Prostate gland (tissue), 2 donors: ENCODE measurements around the gene PCDHGA7. TPM values are rescaled to one million over a fixed set of nuclear protein-coding genes. Genes with fewer than 3 reads are reported as not detected.
"Not testable (repeated sequence)": the region's sequence is repeated elsewhere in the genome, so short reads cannot be mapped to it uniquely, and the experiment has no call there.

Experiments used
- DNase-seq: peaks from one replicate; pipeline ENCODE4 v3.0.0-alpha.2; 2019; ENCODE audit warnings: low spot score
- H3K27ac ChIP-seq, 2 donors: fragments of 200-600 bp; sonication (generic); 2 replicates each; pipeline ENCODE4 v1.5.1; 2017 to 2019
- H3K27me3 ChIP-seq: fragments of 200-600 bp; sonication (generic); replicated peaks from 2 replicates; pipeline ENCODE4 v1.5.1; 2019; ENCODE audit not compliant: insufficient read depth
- H3K36me3 ChIP-seq, 2 donors: fragments of 200-600 bp; sonication (generic); 1 replicate in 1 of 2; 2 replicates in 1 of 2; pipeline versions ENCODE4 v1.5.1 to v1.8.1; 2017 to 2019
- H3K4me1 ChIP-seq: fragments of 200-600 bp; sonication (generic); replicated peaks from 2 replicates; pipeline ENCODE4 v1.5.1; 2019
- H3K4me3 ChIP-seq, 2 donors: fragments of 200-600 bp; sonication (generic); 2 replicates each; pipeline ENCODE4 v1.5.1; 2017 to 2019
- H3K9me3 ChIP-seq: fragments of 200-600 bp; sonication (generic); 2 replicates; pipeline ENCODE4 v1.5.1; 2017
- POLR2A ChIP-seq: fragments of 450-650 bp; IDR thresholded peaks from one replicate; pipeline ENCODE4 v1.6.1; 2016; ENCODE audit warnings: antibody characterized with exemption, mild to moderate bottlenecking
- POLR2AphosphoS5 ChIP-seq: sonication (generic); formaldehyde crosslinking; IDR thresholded peaks from one replicate; pipeline ENCODE4 v1.6.1; 2017; ENCODE audit warnings: antibody characterized with exemption
- WGBS: methylation state at CpG from one replicate; pipeline ENCODE4 v1.1.5; 2018; 5-methylcytosine and 5-hydroxymethylcytosine counted together
- intact Hi-C: fragments of 100-400 bp; cut with DNase I; formaldehyde crosslinking; loops from one replicate; pipeline ENCODE4 v1.14.2; 2022
- total RNA-seq, 2 donors: library from RNA; depleted of rRNA; stranded (reverse); fragments of >200 nt; gene quantifications; one replicate each; pipeline ENCODE4 v1.1.0, GENCODE V29; 2016
- TF ChIP-seq, protein P1 (sequence below), 4 experiments: fragments of 200-600 bp in 2 of 4; fragments of 450-650 bp in 2 of 4; sonication (generic) in 2 of 4; IDR thresholded peaks; 1 replicate in 3 of 4; 2 replicates in 1 of 4; pipeline ENCODE4 v1.5.1; 2016 to 2019; ENCODE audit warnings: antibody characterized with exemption in 4 of 4, mild to moderate bottlenecking in 2 of 4, moderate library complexity in 2 of 4

Gene PCDHGA7
- total RNA-seq, 2 donors from 2014 or later = 4.1 to 8.2 TPM

- H3K36me3 ChIP-seq = no peaks in the 10 kb centered on the region
- DNase-seq = no peak
- TF ChIP-seq, protein P1, sequence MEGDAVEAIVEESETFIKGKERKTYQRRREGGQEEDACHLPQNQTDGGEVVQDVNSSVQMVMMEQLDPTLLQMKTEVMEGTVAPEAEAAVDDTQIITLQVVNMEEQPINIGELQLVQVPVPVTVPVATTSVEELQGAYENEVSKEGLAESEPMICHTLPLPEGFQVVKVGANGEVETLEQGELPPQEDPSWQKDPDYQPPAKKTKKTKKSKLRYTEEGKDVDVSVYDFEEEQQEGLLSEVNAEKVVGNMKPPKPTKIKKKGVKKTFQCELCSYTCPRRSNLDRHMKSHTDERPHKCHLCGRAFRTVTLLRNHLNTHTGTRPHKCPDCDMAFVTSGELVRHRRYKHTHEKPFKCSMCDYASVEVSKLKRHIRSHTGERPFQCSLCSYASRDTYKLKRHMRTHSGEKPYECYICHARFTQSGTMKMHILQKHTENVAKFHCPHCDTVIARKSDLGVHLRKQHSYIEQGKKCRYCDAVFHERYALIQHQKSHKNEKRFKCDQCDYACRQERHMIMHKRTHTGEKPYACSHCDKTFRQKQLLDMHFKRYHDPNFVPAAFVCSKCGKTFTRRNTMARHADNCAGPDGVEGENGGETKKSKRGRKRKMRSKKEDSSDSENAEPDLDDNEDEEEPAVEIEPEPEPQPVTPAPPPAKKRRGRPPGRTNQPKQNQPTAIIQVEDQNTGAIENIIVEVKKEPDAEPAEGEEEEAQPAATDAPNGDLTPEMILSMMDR (IDR thresholded peaks at IDR 0.05) = no peak
- no peak for TF ChIP-seq POLR2A
- no peak for TF ChIP-seq POLR2AphosphoS5
- H3K4me1 ChIP-seq = no peaks in the 10 kb centered on the region
- H3K4me3 ChIP-seq = no peak overlapping the region
- H3K9me3 ChIP-seq = no peaks in the 10 kb centered on the region
- no peak overlapping the region for H3K27ac ChIP-seq
- intact Hi-C loops = no loop called here
- H3K27me3 ChIP-seq = no peaks in the 10 kb centered on the region
- 24% methylated on average over 31 of the region's 31 CpGs for WGBS
These were observed 38.5 kb upstream of the PCDHGA7 start for GRCh38 chr5:141343953-141344463.

- H3K4me3 ChIP-seq = no peak overlapping the region
- H3K4me1 ChIP-seq = no peaks in the 10 kb centered on the region
- H3K36me3 ChIP-seq = no peaks in the 10 kb centered on the region
- peaks cover 3% of the 10 kb centered on the region for H3K27me3 ChIP-seq
- DNase-seq = no peak
- H3K27ac ChIP-seq = no peak overlapping the region
- TF ChIP-seq, protein P1 (IDR thresholded peaks at IDR 0.05) = no peak
- TF ChIP-seq POLR2AphosphoS5 = no peak
- no peak for TF ChIP-seq POLR2A
- H3K9me3 ChIP-seq = no peaks in the 10 kb centered on the region
- WGBS = 25% methylated on average over 20 of the region's 20 CpGs
- intact Hi-C loops = no loop called here
These were observed 37.2 kb upstream of the PCDHGA7 start for GRCh38 chr5:141345327-141345726.

GRCh38 chr5:141346017-141346416, 36.5 kb upstream of the PCDHGA7 start:
- H3K27me3 ChIP-seq, intact Hi-C loops, H3K4me1 ChIP-seq, DNase-seq, H3K27ac ChIP-seq, H3K9me3 ChIP-seq, H3K4me3 ChIP-seq, H3K36me3 ChIP-seq: not testable (repeated sequence)
- 31% methylated on average over 29 of the region's 35 CpGs for WGBS

- TF ChIP-seq POLR2A (no peak), POLR2AphosphoS5 (no peak)
- TF ChIP-seq, protein P1 (IDR thresholded peaks at IDR 0.05) = peak in 2 of 4 experiments; percentile 16 to 29
- H3K4me1 ChIP-seq = no peaks in the 10 kb centered on the region
- no peak for DNase-seq
- intact Hi-C loops = no loop called here
- H3K27ac ChIP-seq = no peak within 1 kb of the TSS
- WGBS = 20% methylated on average over 29 of the region's 29 CpGs
- peaks cover 3% of the 10 kb centered on the region for H3K27me3 ChIP-seq
- no peaks in the 10 kb centered on the region for H3K36me3 ChIP-seq
- H3K9me3 ChIP-seq = no peaks in the 10 kb centered on the region
- H3K4me3 ChIP-seq = peak within 1 kb of the TSS in 1 of 2 donors; percentile 2
These were observed 32.5 kb upstream of the PCDHGA7 start, which contains the start of gene PCDHGB1 for GRCh38 chr5:141349917-141350619. TSS of gene PCDHGB1 (plus strand) at chr5:141350099. CDS start at chr5:141350261, 162 bp downstream.

GRCh38 chr5:141351591-141351990, 31.0 kb upstream of the PCDHGA7 start:
- Histone ChIP-seq H3K27me3 (peaks cover 3% of the 10 kb centered on the region), H3K36me3 (no peaks in the 10 kb centered on the region), H3K27ac (no peak overlapping the region), H3K9me3 (no peaks in the 10 kb centered on the region), H3K4me3 (no peak overlapping the region), H3K4me1 (no peaks in the 10 kb centered on the region)
- no peak for DNase-seq
- 26% methylated on average over 22 of the region's 36 CpGs for WGBS
- TF ChIP-seq, protein P1 (IDR thresholded peaks at IDR 0.05) = no peak
- TF ChIP-seq POLR2A = no peak
- TF ChIP-seq POLR2AphosphoS5 = no peak
- intact Hi-C loops = no loop called here
